Chondrocyte (in vitro differentiated cells): Measurements from ENCODE around the gene CPED1. TPM values are rescaled to one million over a fixed set of nuclear protein-coding genes. Genes with fewer than 3 reads are reported as not detected.

Source experiments
- DNase-seq: peaks from one replicate; pipeline ENCODE4 v3.0.0; 2021; ENCODE audit warnings: mixed read lengths, low spot score
- H3K27ac Mint-ChIP-seq: one replicate; pipeline ENCODE4 v1.8.0; 2021; ENCODE audit warnings: mild to moderate bottlenecking, moderate library complexity, mixed read lengths; ENCODE audit not compliant: unreplicated experiment
- H3K27me3 Mint-ChIP-seq: 2 replicates; pipeline ENCODE4 v1.8.0; 2021; ENCODE audit warnings: low read depth, mixed read lengths
- H3K36me3 Mint-ChIP-seq: 2 replicates; pipeline ENCODE4 v1.8.0; 2021; ENCODE audit warnings: low read depth, mixed read lengths
- H3K4me1 Mint-ChIP-seq: 2 replicates; pipeline ENCODE4 v1.8.0; 2021; ENCODE audit warnings: low read depth, mild to moderate bottlenecking, mixed read lengths
- H3K4me3 Mint-ChIP-seq: one replicate; pipeline ENCODE4 v1.8.0; 2021; ENCODE audit warnings: mild to moderate bottlenecking, moderate library complexity, mixed read lengths; ENCODE audit not compliant: unreplicated experiment
- H3K9me3 Mint-ChIP-seq: 2 replicates; pipeline ENCODE4 v1.8.0; 2021; ENCODE audit warnings: low read depth, mixed read lengths
- total RNA-seq: library from RNA; stranded (reverse); gene quantifications from 3 replicates; pipeline ENCODE4 v1.2.1, GENCODE V29; 2021
- TF ChIP-seq, protein P1 (sequence below): fragments of 200-600 bp; sonication (generic); IDR thresholded peaks from 2 replicates; pipeline ENCODE4 v1.5.0; 2021; ENCODE audit warnings: antibody characterized with exemption, mild to moderate bottlenecking, moderate library complexity

The CPED1 gene
- total RNA-seq, 1 donor from 2014 or later, result 2.8 TPM

DNA sequence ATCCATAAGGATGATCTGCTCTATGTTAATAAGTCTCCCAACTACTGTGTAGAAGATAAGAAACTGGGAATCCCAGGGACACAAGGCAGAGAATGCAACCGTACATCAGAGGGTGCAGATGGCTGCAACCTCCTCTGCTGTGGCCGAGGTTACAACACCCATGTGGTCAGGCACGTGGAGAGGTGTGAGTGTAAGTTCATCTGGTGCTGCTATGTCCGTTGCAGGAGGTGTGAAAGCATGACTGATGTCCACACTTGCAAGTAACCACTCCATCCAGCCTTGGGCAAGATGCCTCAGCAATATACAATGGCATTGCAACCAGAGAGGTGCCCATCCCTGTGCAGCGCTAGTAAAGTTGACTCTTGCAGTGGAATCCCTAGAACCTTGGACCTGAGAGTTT, 350.6 kb downstream of the CPED1 start:
- no peak for DNase-seq
- peaks cover 4% of the 10 kb centered on the region for H3K36me3 Mint-ChIP-seq
- H3K27ac Mint-ChIP-seq, result no peak overlapping the region
- no peaks in the 10 kb centered on the region for H3K9me3 Mint-ChIP-seq
- H3K27me3 Mint-ChIP-seq, result no peaks in the 10 kb centered on the region
- H3K4me3 Mint-ChIP-seq, result no peak overlapping the region
- H3K4me1 Mint-ChIP-seq, result peaks cover 12% of the 10 kb centered on the region
- TF ChIP-seq, protein P1, sequence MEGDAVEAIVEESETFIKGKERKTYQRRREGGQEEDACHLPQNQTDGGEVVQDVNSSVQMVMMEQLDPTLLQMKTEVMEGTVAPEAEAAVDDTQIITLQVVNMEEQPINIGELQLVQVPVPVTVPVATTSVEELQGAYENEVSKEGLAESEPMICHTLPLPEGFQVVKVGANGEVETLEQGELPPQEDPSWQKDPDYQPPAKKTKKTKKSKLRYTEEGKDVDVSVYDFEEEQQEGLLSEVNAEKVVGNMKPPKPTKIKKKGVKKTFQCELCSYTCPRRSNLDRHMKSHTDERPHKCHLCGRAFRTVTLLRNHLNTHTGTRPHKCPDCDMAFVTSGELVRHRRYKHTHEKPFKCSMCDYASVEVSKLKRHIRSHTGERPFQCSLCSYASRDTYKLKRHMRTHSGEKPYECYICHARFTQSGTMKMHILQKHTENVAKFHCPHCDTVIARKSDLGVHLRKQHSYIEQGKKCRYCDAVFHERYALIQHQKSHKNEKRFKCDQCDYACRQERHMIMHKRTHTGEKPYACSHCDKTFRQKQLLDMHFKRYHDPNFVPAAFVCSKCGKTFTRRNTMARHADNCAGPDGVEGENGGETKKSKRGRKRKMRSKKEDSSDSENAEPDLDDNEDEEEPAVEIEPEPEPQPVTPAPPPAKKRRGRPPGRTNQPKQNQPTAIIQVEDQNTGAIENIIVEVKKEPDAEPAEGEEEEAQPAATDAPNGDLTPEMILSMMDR, result no peak

GRCh38 chr7:121341933-121342332, 353.4 kb downstream of the CPED1 start:
- Mint-ChIP-seq H3K27ac (no peak overlapping the region), H3K36me3 (peaks cover 4% of the 10 kb centered on the region), H3K4me1 (peaks cover 10% of the 10 kb centered on the region), H3K9me3 (no peaks in the 10 kb centered on the region), H3K4me3 (no peak overlapping the region), H3K27me3 (no peaks in the 10 kb centered on the region)
- TF ChIP-seq, protein P1, result no peak
- no peak for DNase-seq

DNA sequence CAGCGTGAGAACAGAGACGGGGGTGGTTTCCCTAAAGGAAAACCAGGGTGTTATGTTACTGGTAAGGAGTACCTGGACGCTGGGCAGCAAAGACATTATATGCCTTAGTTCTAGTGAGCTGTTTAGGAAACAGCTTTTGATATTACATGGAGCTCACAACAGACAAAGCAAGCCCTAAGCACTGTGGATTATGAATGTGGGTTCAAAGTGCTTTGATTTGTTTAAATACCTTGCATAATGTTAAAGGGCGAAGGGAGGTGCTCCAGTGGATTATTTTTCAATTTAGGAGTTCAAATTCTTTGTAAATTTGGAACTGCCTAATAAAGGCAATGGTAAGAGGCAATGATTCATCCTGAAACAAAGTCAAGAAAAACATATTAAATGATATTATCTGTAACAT, 354.1 kb downstream of the CPED1 start:
- Mint-ChIP-seq H3K27me3 (no peaks in the 10 kb centered on the region), H3K4me3 (no peak overlapping the region), H3K27ac (no peak overlapping the region), H3K36me3 (peaks cover 10% of the 10 kb centered on the region), H3K9me3 (no peaks in the 10 kb centered on the region), H3K4me1 (peaks cover 10% of the 10 kb centered on the region)
- no peak for DNase-seq
- TF ChIP-seq, protein P1, result no peak

- no peaks in the 10 kb centered on the region for H3K27me3 Mint-ChIP-seq
- H3K4me1 Mint-ChIP-seq, result peaks cover 10% of the 10 kb centered on the region
- no peak overlapping the region for H3K4me3 Mint-ChIP-seq
- peaks cover 10% of the 10 kb centered on the region for H3K36me3 Mint-ChIP-seq
- no peak overlapping the region for H3K27ac Mint-ChIP-seq
- TF ChIP-seq, protein P1, result no peak
- no peaks in the 10 kb centered on the region for H3K9me3 Mint-ChIP-seq
- DNase-seq, result no peak
These were observed 354.8 kb downstream of the CPED1 start for GRCh38 chr7:121343302-121343701.

- no peaks in the 10 kb centered on the region for H3K9me3 Mint-ChIP-seq
- no peak overlapping the region for H3K27ac Mint-ChIP-seq
- TF ChIP-seq, protein P1, result no peak
- DNase-seq, result no peak
- no peak overlapping the region for H3K4me3 Mint-ChIP-seq
- peaks cover 10% of the 10 kb centered on the region for H3K4me1 Mint-ChIP-seq
- H3K36me3 Mint-ChIP-seq, result peaks cover 10% of the 10 kb centered on the region
- H3K27me3 Mint-ChIP-seq, result no peaks in the 10 kb centered on the region
These were observed 355.6 kb downstream of the CPED1 start for GRCh38 chr7:121344093-121344492.
